ENCODE results near the gene SRRM4. TPM values are rescaled to one million over a fixed set of nuclear protein-coding genes. Genes with fewer than 3 reads are reported as not detected.

Gene SRRM4
- polyA plus RNA-seq, 1 donor from 2014 or later: 9.9 TPM

DNA sequence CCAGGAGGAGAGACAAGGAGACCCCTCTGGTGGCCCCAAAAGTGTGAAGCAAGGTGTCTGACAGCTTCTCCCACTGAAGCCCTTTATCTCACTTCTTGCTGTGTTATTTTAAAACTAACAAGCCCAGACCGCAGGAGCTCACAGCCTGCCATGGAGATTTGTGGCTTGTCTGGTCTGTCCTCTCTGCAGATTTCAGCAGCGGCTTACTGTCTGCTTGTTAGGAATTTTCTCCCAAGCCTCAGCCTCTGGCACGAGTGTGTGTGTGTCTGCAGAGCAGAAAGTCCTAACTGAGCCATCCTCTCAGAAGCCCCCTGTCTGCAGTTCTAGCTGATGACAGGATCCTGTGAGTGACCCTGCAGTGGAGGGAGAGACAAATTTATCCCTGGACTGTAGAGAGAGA is 109.5 kb downstream of the SRRM4 start:
- H3K79me2 ChIP-seq (replicated peaks; ENCODE audit: insufficient read depth, low read length): no peaks in the 10 kb centered on the region
- no peaks in the 10 kb centered on the region for H3K9me2 ChIP-seq (ENCODE audit: insufficient read depth, low read length)
- H3K4me3 ChIP-seq (ENCODE audit: low read length): no peak overlapping the region
- H3F3A ChIP-seq (ENCODE audit: insufficient read depth, low read length, poor library complexity, severe bottlenecking): no peaks in the 10 kb centered on the region
- H2AFZ ChIP-seq (ENCODE audit: low read depth, low read length): no peak overlapping the region
- H3K36me3 ChIP-seq (ENCODE audit: insufficient read depth, low read length): no peaks in the 10 kb centered on the region
- no peaks in the 10 kb centered on the region for H3K9me3 ChIP-seq (ENCODE audit: low read length)
- no peaks in the 10 kb centered on the region for H4K20me1 ChIP-seq (ENCODE audit: insufficient read depth)
- H3K27me3 ChIP-seq (ENCODE audit: insufficient read depth, low read depth, low read length): no peaks in the 10 kb centered on the region
- H3K27ac ChIP-seq (ENCODE audit: low read length): no peak overlapping the region
- H3K4me2 ChIP-seq (ENCODE audit: low read length): no peak overlapping the region
- TF ChIP-seq REST (IDR thresholded peaks at IDR 0.05; ENCODE audit: borderline replicate concordance) (no peak), EZH2 (IDR thresholded peaks at IDR 0.05; ENCODE audit: borderline replicate concordance, insufficient read depth, low read length, poor library complexity, severe bottlenecking) (no peak), CTCF (IDR thresholded peaks at IDR 0.05; ENCODE audit: poor library complexity, severe bottlenecking) (no peak), SMC3 (conservative IDR thresholded peaks at IDR 0.05; ENCODE audit: poor library complexity) (no peak), POLR2AphosphoS5 (IDR thresholded peaks at IDR 0.05) (no peak), RAD21 (conservative IDR thresholded peaks at IDR 0.05) (no peak), TAF1 (IDR thresholded peaks at IDR 0.05; ENCODE audit: low read depth) (no peak), EP300 (conservative IDR thresholded peaks at IDR 0.05; ENCODE audit: poor library complexity, severe bottlenecking) (no peak), MXI1 (conservative IDR thresholded peaks at IDR 0.05; ENCODE audit: poor library complexity, severe bottlenecking) (no peak)
- no peak overlapping the region for H3K9ac ChIP-seq (ENCODE audit: low read length)

GRCh38 chr12:119096429-119097202 is 115.3 kb downstream of the SRRM4 start:
- no peak for TF ChIP-seq EP300 (conservative IDR thresholded peaks at IDR 0.05; ENCODE audit: poor library complexity, severe bottlenecking)
- no peak for TF ChIP-seq POLR2AphosphoS5 (IDR thresholded peaks at IDR 0.05)
- TF ChIP-seq TAF1 (IDR thresholded peaks at IDR 0.05; ENCODE audit: low read depth): no peak
- no peak for TF ChIP-seq MXI1 (conservative IDR thresholded peaks at IDR 0.05; ENCODE audit: poor library complexity, severe bottlenecking)
- TF ChIP-seq RAD21 (conservative IDR thresholded peaks at IDR 0.05): no peak
- TF ChIP-seq EZH2 (IDR thresholded peaks at IDR 0.05; ENCODE audit: borderline replicate concordance, insufficient read depth, low read length, poor library complexity, severe bottlenecking): no peak
- no peak for TF ChIP-seq SMC3 (conservative IDR thresholded peaks at IDR 0.05; ENCODE audit: poor library complexity)
- H3K27ac ChIP-seq (ENCODE audit: low read length): no peak overlapping the region
- no peak overlapping the region for H3K4me3 ChIP-seq (ENCODE audit: low read length)

More at GRCh38 chr12:119096429-119097202, 115.3 kb downstream of the SRRM4 start:
- Histone ChIP-seq H2AFZ (ENCODE audit: low read depth, low read length) (no peak overlapping the region), H3K9ac (ENCODE audit: low read length) (no peak overlapping the region), H4K20me1 (ENCODE audit: insufficient read depth) (no peaks in the 10 kb centered on the region), H3K9me2 (ENCODE audit: insufficient read depth, low read length) (no peaks in the 10 kb centered on the region), H3K79me2 (replicated peaks; ENCODE audit: insufficient read depth, low read length) (no peaks in the 10 kb centered on the region), H3K9me3 (ENCODE audit: low read length) (no peaks in the 10 kb centered on the region), H3K4me2 (ENCODE audit: low read length) (no peak overlapping the region), H3K36me3 (ENCODE audit: insufficient read depth, low read length) (no peaks in the 10 kb centered on the region), H3K27me3 (ENCODE audit: insufficient read depth, low read depth, low read length) (no peaks in the 10 kb centered on the region), H3F3A (ENCODE audit: insufficient read depth, low read length, poor library complexity, severe bottlenecking) (no peaks in the 10 kb centered on the region)
